ENCODE results near the gene ARID1B.
A peak's percentile ranks its signal among the peaks of the same experiment; 100 is the strongest.

The ARID1B gene

DNA sequence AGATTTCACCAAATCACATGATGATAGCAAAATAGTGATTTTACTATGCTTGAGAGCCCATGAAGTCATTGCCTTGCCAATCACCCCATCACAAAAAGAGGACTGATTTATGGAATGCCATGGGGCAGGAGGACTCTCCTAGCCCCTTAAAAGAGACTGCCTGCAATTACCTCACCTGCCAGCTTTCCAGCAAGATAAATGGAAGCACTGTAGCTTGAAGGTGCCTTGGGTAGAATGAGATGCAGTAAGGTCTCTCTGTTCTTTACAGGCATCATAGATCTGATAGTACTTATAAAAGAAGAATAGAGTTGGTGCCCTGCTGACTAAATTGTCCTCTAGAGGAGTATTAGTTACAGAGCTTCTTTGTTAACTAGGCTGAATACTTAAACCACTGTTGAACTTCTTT, 303.8 kb downstream of the ARID1B start:
- H3K4me3 ChIP-seq (ENCODE audit: low read depth, low read length) = no peak overlapping the region
- peaks cover 15% of the 10 kb centered on the region for H3K36me3 ChIP-seq (ENCODE audit: control insufficient read depth, insufficient read depth, low read length)
- peaks cover 42% of the 10 kb centered on the region for H3K4me1 ChIP-seq (ENCODE audit: control insufficient read depth, insufficient read depth, low read length)
- H3K27ac ChIP-seq (ENCODE audit: low read depth, low read length) = no peak overlapping the region
- H3K27me3 ChIP-seq (ENCODE audit: control insufficient read depth, insufficient read depth, low read length) = no peaks in the 10 kb centered on the region
- no peaks in the 10 kb centered on the region for H3K9me3 ChIP-seq (ENCODE audit: control insufficient read depth, insufficient read depth, low read length)
- H3K9ac ChIP-seq (ENCODE audit: low read depth, low read length) = no peak overlapping the region

GRCh38 chr6:157083343-157083742, 306.2 kb downstream of the ARID1B start:
- no peaks in the 10 kb centered on the region for H3K27me3 ChIP-seq (ENCODE audit: control insufficient read depth, insufficient read depth, low read length)
- no peak overlapping the region for H3K9ac ChIP-seq (ENCODE audit: low read depth, low read length)
- H3K9me3 ChIP-seq (ENCODE audit: control insufficient read depth, insufficient read depth, low read length) = no peaks in the 10 kb centered on the region
- peaks cover 30% of the 10 kb centered on the region for H3K4me1 ChIP-seq (ENCODE audit: control insufficient read depth, insufficient read depth, low read length)
- no peak overlapping the region for H3K27ac ChIP-seq (ENCODE audit: low read depth, low read length)
- H3K36me3 ChIP-seq (ENCODE audit: control insufficient read depth, insufficient read depth, low read length) = peaks cover 15% of the 10 kb centered on the region
- H3K4me3 ChIP-seq (ENCODE audit: low read depth, low read length) = no peak overlapping the region

- Histone ChIP-seq H3K36me3 (ENCODE audit: control insufficient read depth, insufficient read depth, low read length) (peaks cover 15% of the 10 kb centered on the region), H3K9me3 (ENCODE audit: control insufficient read depth, insufficient read depth, low read length) (no peaks in the 10 kb centered on the region), H3K9ac (ENCODE audit: low read depth, low read length) (no peak overlapping the region), H3K4me1 (ENCODE audit: control insufficient read depth, insufficient read depth, low read length) (peaks cover 42% of the 10 kb centered on the region), H3K4me3 (ENCODE audit: low read depth, low read length) (no peak overlapping the region), H3K27ac (ENCODE audit: low read depth, low read length) (no peak overlapping the region), H3K27me3 (ENCODE audit: control insufficient read depth, insufficient read depth, low read length) (no peaks in the 10 kb centered on the region)
These were observed 309.5 kb downstream of the ARID1B start for GRCh38 chr6:157086632-157087031.

DNA sequence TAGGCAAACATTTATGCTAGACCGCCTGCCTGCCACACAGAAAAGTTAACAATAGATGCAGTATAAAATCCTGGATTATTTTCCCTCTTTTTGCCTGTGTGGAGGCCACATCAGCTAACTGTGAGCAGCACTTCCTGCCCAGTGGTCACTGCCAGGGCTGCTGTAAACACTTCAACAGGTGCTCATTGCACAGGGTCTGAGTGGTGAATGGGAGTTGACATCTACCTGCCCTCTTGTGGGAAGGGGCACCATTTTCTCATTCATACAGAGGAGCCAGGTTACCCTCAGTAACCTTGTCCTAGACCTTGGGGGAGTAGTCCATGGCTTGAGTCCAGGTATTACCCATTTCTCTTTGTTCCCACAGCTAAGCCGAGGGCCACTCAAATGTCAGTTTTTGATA, 310.8 kb downstream of the ARID1B start:
- Histone ChIP-seq H3K9ac (ENCODE audit: low read depth, low read length) (no peak overlapping the region), H3K4me3 (ENCODE audit: low read depth, low read length) (no peak overlapping the region), H3K27ac (ENCODE audit: low read depth, low read length) (no peak overlapping the region), H3K4me1 (ENCODE audit: control insufficient read depth, insufficient read depth, low read length) (peaks cover 50% of the 10 kb centered on the region), H3K9me3 (ENCODE audit: control insufficient read depth, insufficient read depth, low read length) (no peaks in the 10 kb centered on the region), H3K36me3 (ENCODE audit: control insufficient read depth, insufficient read depth, low read length) (peaks cover 18% of the 10 kb centered on the region), H3K27me3 (ENCODE audit: control insufficient read depth, insufficient read depth, low read length) (no peaks in the 10 kb centered on the region)

DNA sequence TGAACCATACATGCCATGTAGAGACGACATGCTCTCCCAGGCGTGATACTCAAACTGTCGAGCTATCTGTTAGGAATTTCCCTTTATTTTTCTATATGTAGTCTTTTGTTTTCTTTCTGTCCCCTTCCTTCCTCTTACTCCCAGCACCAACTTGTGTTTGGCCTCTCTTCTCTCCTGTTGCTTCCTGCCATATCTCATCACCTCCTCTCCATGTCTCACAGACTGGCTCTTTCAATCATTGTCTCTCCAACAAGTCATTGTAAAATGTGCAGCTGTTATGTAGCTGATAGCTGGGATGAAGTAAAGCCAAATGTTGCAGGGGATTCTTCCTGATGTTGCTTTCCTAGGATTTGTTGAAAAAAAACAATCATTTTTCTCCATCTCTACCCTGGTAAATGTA, 311.7 kb downstream of the ARID1B start:
- H3K27ac ChIP-seq (ENCODE audit: low read depth, low read length) = peak overlapping the region; percentile 93
- peaks cover 50% of the 10 kb centered on the region for H3K4me1 ChIP-seq (ENCODE audit: control insufficient read depth, insufficient read depth, low read length)
- H3K4me3 ChIP-seq (ENCODE audit: low read depth, low read length) = 0 out of 2 replicates have a peak overlapping the region, but pooled peaks have one; percentile 31
- no peaks in the 10 kb centered on the region for H3K9me3 ChIP-seq (ENCODE audit: control insufficient read depth, insufficient read depth, low read length)
- H3K27me3 ChIP-seq (ENCODE audit: control insufficient read depth, insufficient read depth, low read length) = no peaks in the 10 kb centered on the region
- peaks cover 24% of the 10 kb centered on the region for H3K36me3 ChIP-seq (ENCODE audit: control insufficient read depth, insufficient read depth, low read length)
- H3K9ac ChIP-seq (ENCODE audit: low read depth, low read length) = no peak overlapping the region

DNA sequence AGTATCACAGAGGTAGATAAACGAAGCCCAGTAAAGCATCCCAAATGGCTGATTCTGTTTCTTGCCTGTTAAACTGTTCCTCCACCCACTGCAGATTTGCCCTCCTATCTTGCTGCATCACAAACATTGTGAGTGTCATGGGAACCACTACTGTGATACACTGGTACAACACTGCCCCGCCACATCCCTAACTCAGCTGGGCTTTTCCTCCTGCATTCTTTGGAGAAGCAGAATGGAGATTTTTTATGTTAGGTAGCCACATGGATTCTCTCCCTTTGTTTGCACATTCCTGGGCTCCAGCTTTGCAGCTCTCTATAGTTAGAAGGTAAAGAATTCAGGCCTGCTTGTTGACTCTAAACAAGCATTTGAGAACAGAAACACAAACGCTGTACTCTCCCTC, 312.1 kb downstream of the ARID1B start:
- Histone ChIP-seq H3K9me3 (ENCODE audit: control insufficient read depth, insufficient read depth, low read length) (no peaks in the 10 kb centered on the region), H3K9ac (ENCODE audit: low read depth, low read length) (peak overlapping the region; percentile 64), H3K4me1 (ENCODE audit: control insufficient read depth, insufficient read depth, low read length) (peaks cover 50% of the 10 kb centered on the region), H3K27me3 (ENCODE audit: control insufficient read depth, insufficient read depth, low read length) (no peaks in the 10 kb centered on the region), H3K27ac (ENCODE audit: low read depth, low read length) (peak overlapping the region; percentile 93), H3K36me3 (ENCODE audit: control insufficient read depth, insufficient read depth, low read length) (peaks cover 24% of the 10 kb centered on the region), H3K4me3 (ENCODE audit: low read depth, low read length) (peak overlapping the region; percentile 42)

- H3K9me3 ChIP-seq (ENCODE audit: control insufficient read depth, insufficient read depth, low read length) = no peaks in the 10 kb centered on the region
- H3K4me1 ChIP-seq (ENCODE audit: control insufficient read depth, insufficient read depth, low read length) = peaks cover 50% of the 10 kb centered on the region
- H3K27ac ChIP-seq (ENCODE audit: low read depth, low read length) = peak overlapping the region; percentile 93
- peak overlapping the region; percentile 64 for H3K9ac ChIP-seq (ENCODE audit: low read depth, low read length)
- H3K27me3 ChIP-seq (ENCODE audit: control insufficient read depth, insufficient read depth, low read length) = no peaks in the 10 kb centered on the region
- peak overlapping the region; percentile 42 for H3K4me3 ChIP-seq (ENCODE audit: low read depth, low read length)
- H3K36me3 ChIP-seq (ENCODE audit: control insufficient read depth, insufficient read depth, low read length) = peaks cover 19% of the 10 kb centered on the region
These were observed 312.7 kb downstream of the ARID1B start for GRCh38 chr6:157089851-157090250.

- peaks cover 11% of the 10 kb centered on the region; the same call in 1 of the 2 replicates for H3K36me3 ChIP-seq (ENCODE audit: control insufficient read depth, insufficient read depth, low read length)
- no peak overlapping the region for H3K4me3 ChIP-seq (ENCODE audit: low read depth, low read length)
These were observed 313.6 kb downstream of the ARID1B start for GRCh38 chr6:157090736-157091135.

DNA sequence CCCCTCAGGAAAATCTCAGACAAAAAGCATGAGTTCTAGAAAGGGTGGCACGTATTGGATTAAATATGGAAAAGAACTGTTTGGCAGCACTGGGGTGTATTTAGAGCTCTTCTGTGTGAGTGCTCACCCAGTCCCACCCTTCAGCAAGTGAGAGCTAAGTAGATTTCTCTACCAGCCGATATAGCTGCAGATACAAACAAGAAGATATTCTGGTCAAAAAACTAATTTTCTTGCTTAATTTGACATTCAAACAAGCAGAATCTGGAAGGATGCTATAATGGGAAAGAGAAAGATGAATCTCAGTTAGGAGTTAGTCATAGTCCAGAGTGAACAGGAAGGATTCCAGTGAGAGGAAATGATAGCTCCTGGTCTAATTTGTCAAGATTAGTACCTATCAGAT, 314.1 kb downstream of the ARID1B start:
- peak overlapping the region; percentile 37; the same call in 1 of the 2 replicates for H3K9ac ChIP-seq (ENCODE audit: low read depth, low read length)

More at GRCh38 chr6:157090736-157091135, 313.6 kb downstream of the ARID1B start:
- peak overlapping the region; percentile 93 for H3K27ac ChIP-seq (ENCODE audit: low read depth, low read length)
- no peaks in the 10 kb centered on the region for H3K27me3 ChIP-seq (ENCODE audit: control insufficient read depth, insufficient read depth, low read length)
- peaks cover 50% of the 10 kb centered on the region for H3K4me1 ChIP-seq (ENCODE audit: control insufficient read depth, insufficient read depth, low read length)
- H3K9ac ChIP-seq (ENCODE audit: low read depth, low read length) = peak overlapping the region; percentile 64
- H3K9me3 ChIP-seq (ENCODE audit: control insufficient read depth, insufficient read depth, low read length) = no peaks in the 10 kb centered on the region

DNA sequence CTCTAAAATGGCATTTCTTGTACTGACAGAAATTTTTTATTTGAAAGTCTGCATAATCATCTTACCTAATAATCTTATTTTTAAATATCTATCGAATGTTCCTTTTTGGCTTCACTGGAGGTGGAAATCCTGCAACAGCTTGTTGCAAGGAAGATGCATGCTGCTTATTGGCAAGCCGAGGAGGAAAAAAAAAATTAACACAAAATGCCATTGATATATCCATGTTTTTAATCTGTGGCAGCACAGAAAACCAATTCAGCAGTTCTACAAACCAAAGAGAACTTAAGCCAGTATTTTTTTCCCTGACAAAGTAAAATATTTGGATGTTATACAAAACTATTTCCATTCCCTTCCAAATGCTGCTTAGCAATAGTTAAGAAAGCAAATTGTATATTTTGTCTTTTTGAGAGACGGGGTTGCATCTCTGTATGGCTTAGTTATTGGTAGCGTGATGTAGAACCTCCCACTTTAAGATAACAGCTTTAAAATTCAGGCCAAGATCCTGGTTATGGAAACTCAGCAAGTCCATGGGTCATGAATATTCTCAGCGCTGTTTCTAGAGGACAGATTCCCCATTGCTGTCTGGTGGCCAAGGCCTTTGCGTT, 314.8 kb downstream of the ARID1B start:
- Histone ChIP-seq H3K9ac (ENCODE audit: low read depth, low read length) (no peak overlapping the region), H3K27ac (ENCODE audit: low read depth, low read length) (no peak overlapping the region), H3K27me3 (ENCODE audit: control insufficient read depth, insufficient read depth, low read length) (no peaks in the 10 kb centered on the region), H3K9me3 (ENCODE audit: control insufficient read depth, insufficient read depth, low read length) (no peaks in the 10 kb centered on the region), H3K4me1 (ENCODE audit: control insufficient read depth, insufficient read depth, low read length) (peaks cover 57% of the 10 kb centered on the region), H3K4me3 (ENCODE audit: low read depth, low read length) (no peak overlapping the region), H3K36me3 (ENCODE audit: control insufficient read depth, insufficient read depth, low read length) (peaks cover 8% of the 10 kb centered on the region; the same call in 1 of the 2 replicates)

More for the DNA sequence above, 314.1 kb downstream of the ARID1B start:
- H3K36me3 ChIP-seq (ENCODE audit: control insufficient read depth, insufficient read depth, low read length) = peaks cover 8% of the 10 kb centered on the region; the same call in 1 of the 2 replicates
- H3K4me1 ChIP-seq (ENCODE audit: control insufficient read depth, insufficient read depth, low read length) = peaks cover 54% of the 10 kb centered on the region
- H3K27me3 ChIP-seq (ENCODE audit: control insufficient read depth, insufficient read depth, low read length) = no peaks in the 10 kb centered on the region
- peak overlapping the region; percentile 93 for H3K27ac ChIP-seq (ENCODE audit: low read depth, low read length)
- no peaks in the 10 kb centered on the region for H3K9me3 ChIP-seq (ENCODE audit: control insufficient read depth, insufficient read depth, low read length)
- no peak overlapping the region for H3K4me3 ChIP-seq (ENCODE audit: low read depth, low read length)

GRCh38 chr6:157092736-157093135, 315.6 kb downstream of the ARID1B start:
- no peak overlapping the region for H3K9ac ChIP-seq (ENCODE audit: low read depth, low read length)
- H3K4me3 ChIP-seq (ENCODE audit: low read depth, low read length) = no peak overlapping the region
- H3K4me1 ChIP-seq (ENCODE audit: control insufficient read depth, insufficient read depth, low read length) = peaks cover 59% of the 10 kb centered on the region
- peaks cover 8% of the 10 kb centered on the region; the same call in 1 of the 2 replicates for H3K36me3 ChIP-seq (ENCODE audit: control insufficient read depth, insufficient read depth, low read length)
- H3K27ac ChIP-seq (ENCODE audit: low read depth, low read length) = peak overlapping the region; percentile 10
- H3K27me3 ChIP-seq (ENCODE audit: control insufficient read depth, insufficient read depth, low read length) = no peaks in the 10 kb centered on the region
- H3K9me3 ChIP-seq (ENCODE audit: control insufficient read depth, insufficient read depth, low read length) = no peaks in the 10 kb centered on the region
